HEK293 (cell line): Measurements from ENCODE around the gene RING1.

Experiments used
- GLI4 ChIP-seq: fragments of 450-650 bp; formaldehyde crosslinking; IDR thresholded peaks from 2 replicates; pipeline ENCODE4 v1.5.1; 2016; ENCODE audit warnings: missing biosample characterization, missing genetic modification characterization
- IKZF3 ChIP-seq: fragments of 450-650 bp; IDR thresholded peaks from 2 replicates; pipeline ENCODE4 v1.5.0; 2018; ENCODE audit warnings: missing biosample characterization, mild to moderate bottlenecking, missing genetic modification characterization, moderate library complexity
- OSR2 ChIP-seq: fragments of 450-650 bp; formaldehyde crosslinking; IDR thresholded peaks from 2 replicates; pipeline ENCODE4 v1.5.1; 2016; ENCODE audit warnings: missing biosample characterization, missing genetic modification characterization
- OVOL3 ChIP-seq: fragments of 450-650 bp; formaldehyde crosslinking; IDR thresholded peaks from 2 replicates; pipeline ENCODE4 v1.5.1; 2016; ENCODE audit warnings: missing biosample characterization, missing genetic modification characterization
- REPIN1 ChIP-seq: fragments of 450-650 bp; formaldehyde crosslinking; IDR thresholded peaks from 2 replicates; pipeline ENCODE4 v1.5.1; 2017; ENCODE audit warnings: missing biosample characterization, missing genetic modification characterization, low read depth
- ZFHX2 ChIP-seq: fragments of 450-650 bp; formaldehyde crosslinking; conservative IDR thresholded peaks from 2 replicates; pipeline ENCODE4 v1.5.1; 2016; ENCODE audit warnings: missing biosample characterization, missing genetic modification characterization
- ZFP41 ChIP-seq: fragments of 450-650 bp; formaldehyde crosslinking; IDR thresholded peaks from 2 replicates; pipeline ENCODE4 v1.5.1; 2016; ENCODE audit warnings: missing biosample characterization, missing genetic modification characterization, borderline replicate concordance
- ZNF146 ChIP-seq: fragments of 450-650 bp; formaldehyde crosslinking; IDR thresholded peaks from 2 replicates; pipeline ENCODE4 v1.5.1; 2016; ENCODE audit warnings: missing biosample characterization, missing genetic modification characterization
- ZNF174 ChIP-seq: fragments of 450-650 bp; formaldehyde crosslinking; IDR thresholded peaks from 2 replicates; pipeline ENCODE4 v1.5.0; 2017; ENCODE audit warnings: missing biosample characterization, mild to moderate bottlenecking, missing genetic modification characterization
- ZNF223 ChIP-seq: fragments of 450-650 bp; formaldehyde crosslinking; IDR thresholded peaks from 2 replicates; pipeline ENCODE4 v1.5.1; 2016; ENCODE audit warnings: missing biosample characterization, missing genetic modification characterization
- ZNF341 ChIP-seq: fragments of 450-650 bp; formaldehyde crosslinking; IDR thresholded peaks from 2 replicates; pipeline ENCODE4; 2016; ENCODE audit warnings: low read depth, missing biosample characterization, missing genetic modification characterization
- ZNF416 ChIP-seq: fragments of 450-650 bp; formaldehyde crosslinking; IDR thresholded peaks from 2 replicates; pipeline ENCODE4 v1.5.1; 2016; ENCODE audit warnings: missing biosample characterization, missing genetic modification characterization
- ZNF426 ChIP-seq: fragments of 450-650 bp; formaldehyde crosslinking; IDR thresholded peaks from 2 replicates; pipeline ENCODE4 v1.5.1; 2017; ENCODE audit warnings: missing biosample characterization, missing genetic modification characterization, mild to moderate bottlenecking, inconsistent platforms, moderate library complexity
- ZNF529 ChIP-seq: fragments of 450-650 bp; formaldehyde crosslinking; IDR thresholded peaks from 2 replicates; pipeline ENCODE4 v1.5.1; 2017; ENCODE audit warnings: missing genetic modification characterization, missing biosample characterization; ENCODE audit not compliant: insufficient replicate concordance
- ZNF549 ChIP-seq: fragments of 450-650 bp; IDR thresholded peaks from 2 replicates; pipeline ENCODE4 v1.5.1; 2018; ENCODE audit warnings: missing biosample characterization, missing genetic modification characterization, mild to moderate bottlenecking, inconsistent platforms, moderate library complexity
- ZNF621 ChIP-seq: fragments of 450-650 bp; formaldehyde crosslinking; IDR thresholded peaks from 2 replicates; pipeline ENCODE4 v1.5.1; 2017; ENCODE audit warnings: missing biosample characterization, missing genetic modification characterization
- ZNF76 ChIP-seq: fragments of 450-650 bp; formaldehyde crosslinking; IDR thresholded peaks from 2 replicates; pipeline ENCODE4; 2016; ENCODE audit warnings: low read depth, missing biosample characterization, missing genetic modification characterization, borderline replicate concordance
- TF ChIP-seq, protein P1 (sequence below): fragments of 450-650 bp; formaldehyde crosslinking; IDR thresholded peaks from 2 replicates; pipeline ENCODE4 v1.5.1; 2016; ENCODE audit warnings: missing biosample characterization, missing genetic modification characterization
- TF ChIP-seq, protein P2 (sequence below): fragments of 450-650 bp; formaldehyde crosslinking; IDR thresholded peaks from 2 replicates; pipeline ENCODE4 v1.5.1; 2017; ENCODE audit warnings: missing biosample characterization, missing genetic modification characterization
- TF ChIP-seq, protein P3 (sequence below): fragments of 450-650 bp; formaldehyde crosslinking; IDR thresholded peaks from 2 replicates; pipeline ENCODE4 v1.5.1; 2016; ENCODE audit warnings: missing biosample characterization, missing genetic modification characterization
- TF ChIP-seq, protein P4 (sequence below): fragments of 450-650 bp; formaldehyde crosslinking; IDR thresholded peaks from 2 replicates; pipeline ENCODE4 v1.5.1; 2017; ENCODE audit warnings: missing biosample characterization, missing genetic modification characterization
- TF ChIP-seq, protein P5 (sequence below): fragments of 450-650 bp; formaldehyde crosslinking; IDR thresholded peaks from 2 replicates; pipeline ENCODE4 v1.5.1; 2016; ENCODE audit warnings: missing biosample characterization, missing genetic modification characterization
- TF ChIP-seq, protein P6 (sequence below): fragments of 450-650 bp; formaldehyde crosslinking; IDR thresholded peaks from 2 replicates; pipeline ENCODE4 v1.5.1; 2016; ENCODE audit warnings: missing biosample characterization, missing genetic modification characterization, borderline replicate concordance
- TF ChIP-seq, protein P7 (sequence below): fragments of 450-650 bp; formaldehyde crosslinking; IDR thresholded peaks from 2 replicates; pipeline ENCODE4 v1.5.1; 2016; ENCODE audit warnings: missing biosample characterization, missing genetic modification characterization
- TF ChIP-seq, protein P8 (sequence below): fragments of 450-650 bp; formaldehyde crosslinking; IDR thresholded peaks from 2 replicates; pipeline ENCODE4 v1.5.1; 2016; ENCODE audit warnings: missing biosample characterization, missing genetic modification characterization, low read depth
- TF ChIP-seq, protein P9 (sequence below): fragments of 450-650 bp; formaldehyde crosslinking; IDR thresholded peaks from 2 replicates; pipeline ENCODE4 v1.5.1; 2016; ENCODE audit warnings: missing biosample characterization, missing genetic modification characterization

The RING1 gene

DNA sequence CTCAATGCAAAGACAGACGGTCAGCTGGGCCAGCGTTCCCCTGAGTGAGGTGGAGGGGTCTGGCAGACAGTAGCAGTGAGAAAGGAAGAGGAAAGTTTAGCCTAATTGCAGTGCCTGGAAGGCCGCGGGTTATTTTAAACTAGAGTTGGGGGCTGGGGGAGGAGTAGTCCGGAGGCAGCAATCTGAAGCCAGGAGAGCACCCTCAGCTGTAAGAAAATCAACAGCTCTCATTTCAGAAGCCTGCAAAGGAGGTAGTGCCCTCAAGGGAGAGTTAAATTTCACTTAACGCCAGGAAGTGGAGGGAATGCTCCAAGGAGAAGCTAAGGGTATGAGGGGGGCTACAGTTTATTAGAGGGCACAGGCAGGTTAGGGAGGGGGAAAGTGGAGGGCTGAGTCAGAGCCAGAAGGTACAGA lies 26.9 kb downstream of the RING1 start (continued):
- TF ChIP-seq, protein P1, sequence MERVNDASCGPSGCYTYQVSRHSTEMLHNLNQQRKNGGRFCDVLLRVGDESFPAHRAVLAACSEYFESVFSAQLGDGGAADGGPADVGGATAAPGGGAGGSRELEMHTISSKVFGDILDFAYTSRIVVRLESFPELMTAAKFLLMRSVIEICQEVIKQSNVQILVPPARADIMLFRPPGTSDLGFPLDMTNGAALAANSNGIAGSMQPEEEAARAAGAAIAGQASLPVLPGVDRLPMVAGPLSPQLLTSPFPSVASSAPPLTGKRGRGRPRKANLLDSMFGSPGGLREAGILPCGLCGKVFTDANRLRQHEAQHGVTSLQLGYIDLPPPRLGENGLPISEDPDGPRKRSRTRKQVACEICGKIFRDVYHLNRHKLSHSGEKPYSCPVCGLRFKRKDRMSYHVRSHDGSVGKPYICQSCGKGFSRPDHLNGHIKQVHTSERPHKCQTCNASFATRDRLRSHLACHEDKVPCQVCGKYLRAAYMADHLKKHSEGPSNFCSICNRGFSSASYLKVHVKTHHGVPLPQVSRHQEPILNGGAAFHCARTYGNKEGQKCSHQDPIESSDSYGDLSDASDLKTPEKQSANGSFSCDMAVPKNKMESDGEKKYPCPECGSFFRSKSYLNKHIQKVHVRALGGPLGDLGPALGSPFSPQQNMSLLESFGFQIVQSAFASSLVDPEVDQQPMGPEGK, result peak; percentile 74
- TF ChIP-seq REPIN1 (tag by site-specific recombination) (no peak), ZNF174 (no peak), OVOL3 (tag by site-specific recombination) (no peak), GLI4 (tag by site-specific recombination) (no peak), ZNF549 (tag by site-specific recombination) (no peak), ZNF223 (tag by site-specific recombination) (no peak; the same call in 1 of the 2 replicates), ZNF529 (tag by site-specific recombination) (no peak), ZNF76 (no peak), ZFHX2 (tag by site-specific recombination) (no peak), ZFP41 (tag by site-specific recombination) (no peak), ZNF621 (tag by site-specific recombination) (no peak), IKZF3 (tag by site-specific recombination) (no peak), ZNF416 (tag by site-specific recombination) (no peak), OSR2 (tag by site-specific recombination) (peak; percentile 80), ZNF426 (tag by site-specific recombination) (no peak), ZNF341 (tag by site-specific recombination) (0 out of 2 replicates have a peak, but pooled peaks have one; percentile 8), ZNF146 (no peak)
- TF ChIP-seq, protein P2, sequence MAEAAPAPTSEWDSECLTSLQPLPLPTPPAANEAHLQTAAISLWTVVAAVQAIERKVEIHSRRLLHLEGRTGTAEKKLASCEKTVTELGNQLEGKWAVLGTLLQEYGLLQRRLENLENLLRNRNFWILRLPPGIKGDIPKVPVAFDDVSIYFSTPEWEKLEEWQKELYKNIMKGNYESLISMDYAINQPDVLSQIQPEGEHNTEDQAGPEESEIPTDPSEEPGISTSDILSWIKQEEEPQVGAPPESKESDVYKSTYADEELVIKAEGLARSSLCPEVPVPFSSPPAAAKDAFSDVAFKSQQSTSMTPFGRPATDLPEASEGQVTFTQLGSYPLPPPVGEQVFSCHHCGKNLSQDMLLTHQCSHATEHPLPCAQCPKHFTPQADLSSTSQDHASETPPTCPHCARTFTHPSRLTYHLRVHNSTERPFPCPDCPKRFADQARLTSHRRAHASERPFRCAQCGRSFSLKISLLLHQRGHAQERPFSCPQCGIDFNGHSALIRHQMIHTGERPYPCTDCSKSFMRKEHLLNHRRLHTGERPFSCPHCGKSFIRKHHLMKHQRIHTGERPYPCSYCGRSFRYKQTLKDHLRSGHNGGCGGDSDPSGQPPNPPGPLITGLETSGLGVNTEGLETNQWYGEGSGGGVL, result peak; percentile 95
- TF ChIP-seq, protein P3, sequence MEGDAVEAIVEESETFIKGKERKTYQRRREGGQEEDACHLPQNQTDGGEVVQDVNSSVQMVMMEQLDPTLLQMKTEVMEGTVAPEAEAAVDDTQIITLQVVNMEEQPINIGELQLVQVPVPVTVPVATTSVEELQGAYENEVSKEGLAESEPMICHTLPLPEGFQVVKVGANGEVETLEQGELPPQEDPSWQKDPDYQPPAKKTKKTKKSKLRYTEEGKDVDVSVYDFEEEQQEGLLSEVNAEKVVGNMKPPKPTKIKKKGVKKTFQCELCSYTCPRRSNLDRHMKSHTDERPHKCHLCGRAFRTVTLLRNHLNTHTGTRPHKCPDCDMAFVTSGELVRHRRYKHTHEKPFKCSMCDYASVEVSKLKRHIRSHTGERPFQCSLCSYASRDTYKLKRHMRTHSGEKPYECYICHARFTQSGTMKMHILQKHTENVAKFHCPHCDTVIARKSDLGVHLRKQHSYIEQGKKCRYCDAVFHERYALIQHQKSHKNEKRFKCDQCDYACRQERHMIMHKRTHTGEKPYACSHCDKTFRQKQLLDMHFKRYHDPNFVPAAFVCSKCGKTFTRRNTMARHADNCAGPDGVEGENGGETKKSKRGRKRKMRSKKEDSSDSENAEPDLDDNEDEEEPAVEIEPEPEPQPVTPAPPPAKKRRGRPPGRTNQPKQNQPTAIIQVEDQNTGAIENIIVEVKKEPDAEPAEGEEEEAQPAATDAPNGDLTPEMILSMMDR (tag by site-specific recombination), result no peak
- TF ChIP-seq, protein P4, sequence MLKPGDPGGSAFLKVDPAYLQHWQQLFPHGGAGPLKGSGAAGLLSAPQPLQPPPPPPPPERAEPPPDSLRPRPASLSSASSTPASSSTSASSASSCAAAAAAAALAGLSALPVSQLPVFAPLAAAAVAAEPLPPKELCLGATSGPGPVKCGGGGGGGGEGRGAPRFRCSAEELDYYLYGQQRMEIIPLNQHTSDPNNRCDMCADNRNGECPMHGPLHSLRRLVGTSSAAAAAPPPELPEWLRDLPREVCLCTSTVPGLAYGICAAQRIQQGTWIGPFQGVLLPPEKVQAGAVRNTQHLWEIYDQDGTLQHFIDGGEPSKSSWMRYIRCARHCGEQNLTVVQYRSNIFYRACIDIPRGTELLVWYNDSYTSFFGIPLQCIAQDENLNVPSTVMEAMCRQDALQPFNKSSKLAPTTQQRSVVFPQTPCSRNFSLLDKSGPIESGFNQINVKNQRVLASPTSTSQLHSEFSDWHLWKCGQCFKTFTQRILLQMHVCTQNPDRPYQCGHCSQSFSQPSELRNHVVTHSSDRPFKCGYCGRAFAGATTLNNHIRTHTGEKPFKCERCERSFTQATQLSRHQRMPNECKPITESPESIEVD (tag by site-specific recombination), result no peak
- TF ChIP-seq, protein P5, sequence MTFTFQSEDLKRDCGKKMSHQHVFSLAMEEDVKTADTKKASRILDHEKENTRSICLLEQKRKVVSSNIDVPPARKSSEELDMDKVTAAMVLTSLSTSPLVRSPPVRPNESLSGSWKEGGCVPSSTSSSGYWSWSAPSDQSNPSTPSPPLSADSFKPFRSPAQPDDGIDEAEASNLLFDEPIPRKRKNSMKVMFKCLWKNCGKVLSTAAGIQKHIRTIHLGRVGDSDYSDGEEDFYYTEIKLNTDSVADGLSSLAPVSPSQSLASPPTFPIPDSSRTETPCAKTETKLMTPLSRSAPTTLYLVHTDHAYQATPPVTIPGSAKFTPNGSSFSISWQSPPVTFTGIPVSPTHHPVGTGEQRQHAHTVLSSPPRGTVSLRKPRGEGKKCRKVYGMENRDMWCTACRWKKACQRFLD, result no peak
- TF ChIP-seq, protein P6, sequence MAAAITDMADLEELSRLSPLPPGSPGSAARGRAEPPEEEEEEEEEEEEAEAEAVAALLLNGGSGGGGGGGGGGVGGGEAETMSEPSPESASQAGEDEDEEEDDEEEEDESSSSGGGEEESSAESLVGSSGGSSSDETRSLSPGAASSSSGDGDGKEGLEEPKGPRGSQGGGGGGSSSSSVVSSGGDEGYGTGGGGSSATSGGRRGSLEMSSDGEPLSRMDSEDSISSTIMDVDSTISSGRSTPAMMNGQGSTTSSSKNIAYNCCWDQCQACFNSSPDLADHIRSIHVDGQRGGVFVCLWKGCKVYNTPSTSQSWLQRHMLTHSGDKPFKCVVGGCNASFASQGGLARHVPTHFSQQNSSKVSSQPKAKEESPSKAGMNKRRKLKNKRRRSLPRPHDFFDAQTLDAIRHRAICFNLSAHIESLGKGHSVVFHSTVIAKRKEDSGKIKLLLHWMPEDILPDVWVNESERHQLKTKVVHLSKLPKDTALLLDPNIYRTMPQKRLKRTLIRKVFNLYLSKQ (tag by site-specific recombination), result no peak
- TF ChIP-seq, protein P7, sequence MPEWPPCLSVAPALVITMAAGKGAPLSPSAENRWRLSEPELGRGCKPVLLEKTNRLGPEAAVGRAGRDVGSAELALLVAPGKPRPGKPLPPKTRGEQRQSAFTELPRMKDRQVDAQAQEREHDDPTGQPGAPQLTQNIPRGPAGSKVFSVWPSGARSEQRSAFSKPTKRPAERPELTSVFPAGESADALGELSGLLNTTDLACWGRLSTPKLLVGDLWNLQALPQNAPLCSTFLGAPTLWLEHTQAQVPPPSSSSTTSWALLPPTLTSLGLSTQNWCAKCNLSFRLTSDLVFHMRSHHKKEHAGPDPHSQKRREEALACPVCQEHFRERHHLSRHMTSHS (tag by site-specific recombination), result no peak
- TF ChIP-seq, protein P8, sequence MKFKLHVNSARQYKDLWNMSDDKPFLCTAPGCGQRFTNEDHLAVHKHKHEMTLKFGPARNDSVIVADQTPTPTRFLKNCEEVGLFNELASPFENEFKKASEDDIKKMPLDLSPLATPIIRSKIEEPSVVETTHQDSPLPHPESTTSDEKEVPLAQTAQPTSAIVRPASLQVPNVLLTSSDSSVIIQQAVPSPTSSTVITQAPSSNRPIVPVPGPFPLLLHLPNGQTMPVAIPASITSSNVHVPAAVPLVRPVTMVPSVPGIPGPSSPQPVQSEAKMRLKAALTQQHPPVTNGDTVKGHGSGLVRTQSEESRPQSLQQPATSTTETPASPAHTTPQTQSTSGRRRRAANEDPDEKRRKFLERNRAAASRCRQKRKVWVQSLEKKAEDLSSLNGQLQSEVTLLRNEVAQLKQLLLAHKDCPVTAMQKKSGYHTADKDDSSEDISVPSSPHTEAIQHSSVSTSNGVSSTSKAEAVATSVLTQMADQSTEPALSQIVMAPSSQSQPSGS (tag by site-specific recombination), result no peak
- TF ChIP-seq, protein P9, sequence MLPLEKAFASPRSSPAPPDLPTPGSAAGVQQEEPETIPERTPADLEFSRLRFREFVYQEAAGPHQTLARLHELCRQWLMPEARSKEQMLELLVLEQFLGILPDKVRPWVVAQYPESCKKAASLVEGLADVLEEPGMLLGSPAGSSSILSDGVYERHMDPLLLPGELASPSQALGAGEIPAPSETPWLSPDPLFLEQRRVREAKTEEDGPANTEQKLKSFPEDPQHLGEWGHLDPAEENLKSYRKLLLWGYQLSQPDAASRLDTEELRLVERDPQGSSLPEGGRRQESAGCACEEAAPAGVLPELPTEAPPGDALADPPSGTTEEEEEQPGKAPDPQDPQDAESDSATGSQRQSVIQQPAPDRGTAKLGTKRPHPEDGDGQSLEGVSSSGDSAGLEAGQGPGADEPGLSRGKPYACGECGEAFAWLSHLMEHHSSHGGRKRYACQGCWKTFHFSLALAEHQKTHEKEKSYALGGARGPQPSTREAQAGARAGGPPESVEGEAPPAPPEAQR (tag by site-specific recombination), result no peak
